Nephron progenitor cell (in vitro differentiated cells): Measurements from ENCODE around the gene ENO1.

Experiments used
- DNase-seq: peaks from one replicate; pipeline ENCODE4 v3.0.0; 2021
- H3K27ac Mint-ChIP-seq: 2 replicates; pipeline ENCODE4 v1.8.0; 2021; ENCODE audit warnings: mild to moderate bottlenecking, moderate library complexity, mixed read lengths
- H3K27me3 Mint-ChIP-seq: 2 replicates; pipeline ENCODE4 v1.8.0; 2021; ENCODE audit warnings: mild to moderate bottlenecking, low read depth, mixed read lengths; ENCODE audit not compliant: poor library complexity
- H3K36me3 Mint-ChIP-seq: 2 replicates; pipeline ENCODE4 v1.8.0; 2021; ENCODE audit warnings: low read depth, mixed read lengths
- H3K4me1 Mint-ChIP-seq: 2 replicates; pipeline ENCODE4 v1.8.0; 2021; ENCODE audit warnings: mixed read lengths
- H3K4me3 Mint-ChIP-seq: 2 replicates; pipeline ENCODE4 v1.8.0; 2021; ENCODE audit warnings: mild to moderate bottlenecking, moderate library complexity, mixed read lengths
- H3K9me3 Mint-ChIP-seq: 2 replicates; pipeline ENCODE4 v1.8.0; 2021; ENCODE audit warnings: mild to moderate bottlenecking, moderate library complexity, mixed read lengths
- CTCF ChIP-seq: fragments of 200-600 bp; sonication (generic); IDR thresholded peaks from 2 replicates; pipeline ENCODE4 v1.5.0; 2021; ENCODE audit warnings: antibody characterized with exemption

The ENO1 gene

GRCh38 chr1:8863794-8864233 is 14.7 kb downstream of the ENO1 start:
- H3K4me3 Mint-ChIP-seq = no peak overlapping the region
- no peak for DNase-seq
- peaks cover 84% of the 10 kb centered on the region for H3K36me3 Mint-ChIP-seq
- peaks cover 4% of the 10 kb centered on the region for H3K27me3 Mint-ChIP-seq
- no peaks in the 10 kb centered on the region for H3K9me3 Mint-ChIP-seq
- H3K4me1 Mint-ChIP-seq = peaks cover 48% of the 10 kb centered on the region
- TF ChIP-seq CTCF = no peak
- peak overlapping the region; percentile 85 for H3K27ac Mint-ChIP-seq

GRCh38 chr1:8863138-8863537 is 15.3 kb downstream of the ENO1 start:
- H3K27me3 Mint-ChIP-seq = peaks cover 4% of the 10 kb centered on the region
- TF ChIP-seq CTCF = no peak
- no peaks in the 10 kb centered on the region for H3K9me3 Mint-ChIP-seq
- no peak for DNase-seq
- peaks cover 87% of the 10 kb centered on the region for H3K36me3 Mint-ChIP-seq
- peak overlapping the region; percentile 98 for H3K27ac Mint-ChIP-seq
- H3K4me3 Mint-ChIP-seq = no peak overlapping the region
- H3K4me1 Mint-ChIP-seq = peaks cover 54% of the 10 kb centered on the region

- peaks cover 4% of the 10 kb centered on the region for H3K27me3 Mint-ChIP-seq
- peaks cover 83% of the 10 kb centered on the region for H3K36me3 Mint-ChIP-seq
- peak; percentile 45 for DNase-seq
- H3K4me3 Mint-ChIP-seq = no peak overlapping the region
- H3K27ac Mint-ChIP-seq = peak overlapping the region; percentile 98
- no peaks in the 10 kb centered on the region for H3K9me3 Mint-ChIP-seq
- peaks cover 52% of the 10 kb centered on the region for H3K4me1 Mint-ChIP-seq
- peak; percentile 53 for TF ChIP-seq CTCF
Measured at GRCh38 chr1:8862528-8862927, 16.0 kb downstream of the ENO1 start.

- peaks cover 7% of the 10 kb centered on the region for H3K27me3 Mint-ChIP-seq
- H3K4me1 Mint-ChIP-seq = peaks cover 43% of the 10 kb centered on the region
- no peak for TF ChIP-seq CTCF
- peak overlapping the region; percentile 97 for H3K27ac Mint-ChIP-seq
- no peak overlapping the region for H3K4me3 Mint-ChIP-seq
- H3K9me3 Mint-ChIP-seq = no peaks in the 10 kb centered on the region
- no peak for DNase-seq
- peaks cover 81% of the 10 kb centered on the region for H3K36me3 Mint-ChIP-seq
Measured at GRCh38 chr1:8860738-8861516, 17.6 kb downstream of the ENO1 start.

- H3K4me1 Mint-ChIP-seq = peaks cover 44% of the 10 kb centered on the region
- peaks cover 7% of the 10 kb centered on the region for H3K27me3 Mint-ChIP-seq
- peaks cover 71% of the 10 kb centered on the region for H3K36me3 Mint-ChIP-seq
- TF ChIP-seq CTCF = peak; percentile 65
- H3K9me3 Mint-ChIP-seq = no peaks in the 10 kb centered on the region
- peak overlapping the region; percentile 97 for H3K27ac Mint-ChIP-seq
- DNase-seq = peak; percentile 60
- peak overlapping the region; percentile 47 for H3K4me3 Mint-ChIP-seq
Measured at GRCh38 chr1:8858888-8859706, 19.4 kb downstream of the ENO1 start.
